ENCODE data around the gene MEA1.

MEA1 gene

GRCh38 chr6:43038727-43039126 lies 25.0 kb upstream of the MEA1 start:
- no peak for DNase-seq (ENCODE audit: low read depth)

GRCh38 chr6:43037706-43038105 lies 24.0 kb upstream of the MEA1 start:
- DNase-seq (ENCODE audit: low read depth): no peak

GRCh38 chr6:43037197-43037596 lies 23.5 kb upstream of the MEA1 start:
- no peak for DNase-seq (ENCODE audit: low read depth)

- no peak for DNase-seq (ENCODE audit: low read depth)
These were observed 23.0 kb upstream of the MEA1 start for GRCh38 chr6:43036712-43037111.

GRCh38 chr6:43035495-43036194 lies 21.9 kb upstream of the MEA1 start:
- DNase-seq (ENCODE audit: low read depth): no peak

- no peak for DNase-seq (ENCODE audit: low read depth)
These were observed 20.4 kb upstream of the MEA1 start for GRCh38 chr6:43034190-43034525.

- no peak for DNase-seq (ENCODE audit: low read depth)
These were observed 19.9 kb upstream of the MEA1 start for GRCh38 chr6:43033496-43034189.

- no peak for DNase-seq (ENCODE audit: low read depth)
These were observed 18.6 kb upstream of the MEA1 start for GRCh38 chr6:43032326-43032725.

- DNase-seq (ENCODE audit: low read depth): no peak
These were observed 15.4 kb upstream of the MEA1 start for GRCh38 chr6:43029120-43029519.

- DNase-seq (ENCODE audit: low read depth): no peak
These were observed 12.6 kb upstream of the MEA1 start for GRCh38 chr6:43026365-43026764.

GRCh38 chr6:43024436-43024835 lies 10.7 kb upstream of the MEA1 start:
- DNase-seq (ENCODE audit: low read depth): no peak

GRCh38 chr6:43021270-43022047 lies 7.7 kb upstream of the MEA1 start, which contains the start of gene RRP36:
TSS of gene RRP36 (plus strand) at chr6:43021623. CDS start at chr6:43021655, 32 bp downstream.
- DNase-seq (ENCODE audit: low read depth): peak; percentile 73

- no peak for DNase-seq (ENCODE audit: low read depth)
These were observed 7.1 kb upstream of the MEA1 start for GRCh38 chr6:43020847-43021246.

GRCh38 chr6:43020052-43020705 lies 6.4 kb upstream of the MEA1 start:
- DNase-seq (ENCODE audit: low read depth): no peak

GRCh38 chr6:43019152-43019551 lies 5.4 kb upstream of the MEA1 start:
- no peak for DNase-seq (ENCODE audit: low read depth)

GRCh38 chr6:43016943-43017334 lies 3.2 kb upstream of the MEA1 start:
- DNase-seq (ENCODE audit: low read depth): no peak

- DNase-seq (ENCODE audit: low read depth): no peak
These were observed 2.6 kb upstream of the MEA1 start for GRCh38 chr6:43016176-43016942.

- DNase-seq (ENCODE audit: low read depth): no peak
These were observed 726 bp upstream of the MEA1 start for GRCh38 chr6:43014434-43014909.

GRCh38 chr6:43013097-43013842 lies 476 bp downstream of the MEA1 start:
- DNase-seq (ENCODE audit: low read depth): no peak

- DNase-seq (ENCODE audit: low read depth): no peak
These were observed 1.4 kb downstream of the MEA1 start for GRCh38 chr6:43012364-43012763.

- no peak for DNase-seq (ENCODE audit: low read depth)
These were observed 2.5 kb downstream of the MEA1 start for GRCh38 chr6:43011207-43011606.
